GM23248 (cell line): ENCODE data around the gene TOM1. TPM values are rescaled to one million over a fixed set of nuclear protein-coding genes. Genes with fewer than 3 reads are reported as not detected.

Source experiments
- DNase-seq: peaks from one replicate; pipeline ENCODE4 v3.0.0-alpha.2; 2015
- H2AFZ ChIP-seq: fragments of 200-600 bp; sonication (generic); 2 replicates; pipeline ENCODE4 v1.6.1; 2016; ENCODE audit warnings: antibody characterized with exemption
- H3F3A ChIP-seq: fragments of 200-600 bp; sonication (generic); 2 replicates; pipeline ENCODE4 v1.6.1; 2016; ENCODE audit warnings: mild to moderate bottlenecking, antibody characterized with exemption, mixed run types; ENCODE audit not compliant: insufficient read depth
- H3K27ac ChIP-seq: fragments of 200-600 bp; sonication (generic); 2 replicates; pipeline ENCODE4 v1.5.1; 2016; ENCODE audit warnings: mild to moderate bottlenecking
- H3K27me3 ChIP-seq: fragments of 200-600 bp; sonication (generic); replicated peaks from 2 replicates; pipeline ENCODE4 v1.6.1; 2016; ENCODE audit warnings: mild to moderate bottlenecking; ENCODE audit not compliant: insufficient read depth
- H3K36me3 ChIP-seq: fragments of 200-600 bp; sonication (generic); 2 replicates; pipeline ENCODE4 v1.6.1; 2016; ENCODE audit warnings: low read depth, mild to moderate bottlenecking
- H3K4me1 ChIP-seq: fragments of 200-600 bp; sonication (generic); 2 replicates; pipeline ENCODE4 v1.6.1; 2016; ENCODE audit warnings: mild to moderate bottlenecking; ENCODE audit not compliant: insufficient read depth
- H3K4me2 ChIP-seq: fragments of 200-600 bp; sonication (generic); one replicate; pipeline ENCODE4 v1.6.1; 2016; ENCODE audit warnings: mild to moderate bottlenecking; ENCODE audit not compliant: unreplicated experiment
- H3K4me3 ChIP-seq: fragments of 200-600 bp; sonication (generic); 2 replicates; pipeline ENCODE4 v1.5.1; 2016; ENCODE audit warnings: mild to moderate bottlenecking
- H3K79me2 ChIP-seq: fragments of 200-600 bp; sonication (generic); 2 replicates; pipeline ENCODE4 v1.6.1; 2016; ENCODE audit warnings: mild to moderate bottlenecking; ENCODE audit not compliant: insufficient read depth
- H3K9ac ChIP-seq: fragments of 200-600 bp; sonication (generic); 2 replicates; pipeline ENCODE4 v1.6.1; 2016; ENCODE audit warnings: mild to moderate bottlenecking
- H3K9me2 ChIP-seq: fragments of 200-600 bp; sonication (generic); 2 replicates; pipeline ENCODE4 v1.6.1; 2016; ENCODE audit warnings: mixed run types, mild to moderate bottlenecking, moderate library complexity; ENCODE audit not compliant: insufficient read depth
- H3K9me3 ChIP-seq: fragments of 200-600 bp; sonication (generic); one replicate; pipeline ENCODE4 v1.6.1; 2017; ENCODE audit warnings: low read depth
- H4K20me1 ChIP-seq: fragments of 200-600 bp; sonication (generic); 2 replicates; pipeline ENCODE4 v1.6.0; 2016; ENCODE audit not compliant: insufficient read depth
- EZH2 ChIP-seq: fragments of 200-600 bp; sonication (generic); IDR thresholded peaks from 2 replicates; pipeline ENCODE4 v1.6.1; 2018; ENCODE audit warnings: antibody characterized with exemption, mild to moderate bottlenecking; ENCODE audit not compliant: insufficient read depth, poor library complexity, severe bottlenecking
- EZH2phosphoT487 ChIP-seq: fragments of 200-600 bp; sonication (generic); IDR thresholded peaks from 2 replicates; pipeline ENCODE4 v1.6.1; 2018; ENCODE audit warnings: antibody characterized with exemption, moderate library complexity, mild to moderate bottlenecking, low read depth; ENCODE audit not compliant: insufficient read depth
- WGBS, 2 experiments: methylation state at CpG; one replicate each; pipeline ENCODE4 v1.1.6; 2015 to 2017; ENCODE audit warnings: low lambda C conversion rate in 2 of 2, low coverage in 1 of 2; ENCODE audit errors: missing lambda C conversion rate in 2 of 2; 5-methylcytosine and 5-hydroxymethylcytosine counted together
- in situ Hi-C: fragments of 300-500 bp; cut with MboI; formaldehyde crosslinking; loops from 2 replicates; pipeline ENCODE4 v1.15.0; 2020
- polyA plus RNA-seq: library from polyadenylated mRNA; unstranded; fragments of >200 nt; fragmentation: Nextera tagmentation; extraction: Ambion mirVana; gene quantifications from 2 replicates; pipeline ENCODE4 v1.2.1, GENCODE V29; 2016
- total RNA-seq: library from RNA; depleted of rRNA; stranded (reverse); fragments of >200 nt; shearing (Covaris generic); gene quantifications from 2 replicates; pipeline ENCODE4 v1.2.3, GENCODE V29; 2014

Gene TOM1
- total and polyA plus RNA-seq, 2 experiments from 2014 or later, result 61.3 to 69.7 TPM

GRCh38 chr22:35386670-35387288 is 87.1 kb downstream of the TOM1 start:
- Histone ChIP-seq H3K27me3 (no peaks in the 10 kb centered on the region), H3K36me3 (peaks cover 64% of the 10 kb centered on the region), H3K4me2 (no peak overlapping the region), H3K4me1 (peaks cover 7% of the 10 kb centered on the region), H3F3A (peaks cover 73% of the 10 kb centered on the region), H3K9me2 (no peaks in the 10 kb centered on the region), H3K27ac (no peak overlapping the region), H2AFZ (no peak overlapping the region), H4K20me1 (no peaks in the 10 kb centered on the region), H3K9me3 (no peaks in the 10 kb centered on the region), H3K9ac (no peak overlapping the region), H3K79me2 (peaks cover 39% of the 10 kb centered on the region), H3K4me3 (no peak overlapping the region)
- TF ChIP-seq EZH2phosphoT487, result no peak
- TF ChIP-seq EZH2, result no peak
- in situ Hi-C loops, result no loop called here
- no peak for DNase-seq
- 86 to 89% methylated on average over 19 of the region's 19 CpGs for WGBS, 2 experiments

- no peaks in the 10 kb centered on the region for H3K9me3 ChIP-seq
- no peaks in the 10 kb centered on the region for H4K20me1 ChIP-seq
- no peaks in the 10 kb centered on the region for H3K4me1 ChIP-seq
- H3K36me3 ChIP-seq, result peaks cover 60% of the 10 kb centered on the region
- no peak overlapping the region for H3K9ac ChIP-seq
- WGBS, 2 experiments, result 84% methylated on average over 4 to 5 of the region's 5 CpGs
- H3K4me2 ChIP-seq, result no peak overlapping the region
- in situ Hi-C loops, result no loop called here
- no peak overlapping the region for H2AFZ ChIP-seq
- no peak overlapping the region for H3K4me3 ChIP-seq
- TF ChIP-seq EZH2, result no peak
- no peak for TF ChIP-seq EZH2phosphoT487
- peaks cover 81% of the 10 kb centered on the region for H3F3A ChIP-seq
- no peaks in the 10 kb centered on the region for H3K27me3 ChIP-seq
- 0 out of 2 replicates have a peak, but pooled peaks cover 4% of the 10 kb centered on the region for H3K79me2 ChIP-seq
- no peak for DNase-seq
- H3K9me2 ChIP-seq, result no peaks in the 10 kb centered on the region
- no peak overlapping the region for H3K27ac ChIP-seq
These were observed 91.2 kb downstream of the TOM1 start for GRCh38 chr22:35390933-35391332.

GRCh38 chr22:35392357-35392756 is 92.7 kb downstream of the TOM1 start:
- Histone ChIP-seq H3K27ac (no peak overlapping the region), H3K4me2 (no peak overlapping the region), H3K9me2 (no peaks in the 10 kb centered on the region), H4K20me1 (no peaks in the 10 kb centered on the region), H3K4me1 (no peaks in the 10 kb centered on the region), H3K9ac (no peak overlapping the region), H2AFZ (no peak overlapping the region), H3K27me3 (no peaks in the 10 kb centered on the region), H3K79me2 (no peaks in the 10 kb centered on the region), H3K36me3 (peaks cover 45% of the 10 kb centered on the region), H3F3A (peaks cover 82% of the 10 kb centered on the region), H3K4me3 (no peak overlapping the region), H3K9me3 (no peaks in the 10 kb centered on the region)
- 86 to 100% methylated on average over 1 to 2 of the region's 2 CpGs for WGBS, 2 experiments
- no peak for DNase-seq
- in situ Hi-C loops, result no loop called here
- TF ChIP-seq EZH2phosphoT487, result no peak

GRCh38 chr22:35393116-35394010 is 93.7 kb downstream of the TOM1 start:
- H3K36me3 ChIP-seq, result peaks cover 36% of the 10 kb centered on the region
- H3K4me3 ChIP-seq, result no peak overlapping the region
- no peaks in the 10 kb centered on the region for H4K20me1 ChIP-seq
- TF ChIP-seq EZH2phosphoT487, result no peak
- no peak for TF ChIP-seq EZH2
- H3F3A ChIP-seq, result peaks cover 77% of the 10 kb centered on the region
- in situ Hi-C loops, result no loop called here
- 74 to 75% methylated on average over 16 of the region's 16 CpGs for WGBS, 2 experiments
- H2AFZ ChIP-seq, result no peak overlapping the region
- H3K9me2 ChIP-seq, result no peaks in the 10 kb centered on the region
- no peak overlapping the region for H3K9ac ChIP-seq
- no peak overlapping the region for H3K27ac ChIP-seq
- H3K4me2 ChIP-seq, result no peak overlapping the region
- H3K9me3 ChIP-seq, result no peaks in the 10 kb centered on the region
- no peaks in the 10 kb centered on the region for H3K79me2 ChIP-seq
- no peak for DNase-seq
- no peaks in the 10 kb centered on the region for H3K4me1 ChIP-seq
- no peaks in the 10 kb centered on the region for H3K27me3 ChIP-seq
